OCI-M1 (cell line): ENCODE measurements around the gene TSPOAP1.
A peak's percentile ranks its signal among the peaks of the same experiment; 100 is the strongest.

Experiments
- DNase-seq: peaks from one replicate; lab custom pipeline; 2025; lab: John Stamatoyannopoulos, UW

TSPOAP1 gene

DNA sequence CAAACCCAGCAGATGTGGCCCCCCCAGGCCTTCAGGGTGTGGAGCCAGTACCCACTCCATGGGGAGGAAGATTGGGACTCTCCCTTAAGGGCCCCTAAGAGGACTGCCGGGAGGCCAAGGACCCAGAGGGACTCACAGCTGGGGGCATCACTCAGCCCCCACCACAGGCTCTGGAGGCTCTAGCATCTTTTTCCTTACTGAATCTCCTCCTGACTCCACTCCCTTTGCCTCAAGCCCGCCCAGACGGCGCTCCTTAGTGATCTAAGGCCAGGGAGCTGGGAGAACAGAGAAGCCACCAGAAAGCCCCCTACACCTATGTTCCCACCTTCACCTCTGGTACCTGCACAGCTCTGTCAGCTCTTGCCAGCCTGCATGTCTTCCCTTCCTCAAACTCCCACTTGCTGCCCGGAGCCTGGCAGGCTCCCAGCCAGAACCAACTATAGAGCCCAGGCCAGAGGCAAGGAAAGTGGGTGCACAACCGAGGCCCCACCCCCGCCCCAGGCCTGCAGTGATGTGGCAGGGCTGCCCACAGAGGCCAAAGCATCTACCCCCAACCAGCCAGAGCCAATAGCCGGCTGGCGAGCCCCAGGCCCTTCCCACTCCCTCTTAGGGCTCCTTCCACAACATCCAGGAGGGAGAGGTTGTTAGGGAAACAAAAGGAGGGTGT lies 25.5 kb downstream of the TSPOAP1 start:
- DNase-seq, result no peak

DNA sequence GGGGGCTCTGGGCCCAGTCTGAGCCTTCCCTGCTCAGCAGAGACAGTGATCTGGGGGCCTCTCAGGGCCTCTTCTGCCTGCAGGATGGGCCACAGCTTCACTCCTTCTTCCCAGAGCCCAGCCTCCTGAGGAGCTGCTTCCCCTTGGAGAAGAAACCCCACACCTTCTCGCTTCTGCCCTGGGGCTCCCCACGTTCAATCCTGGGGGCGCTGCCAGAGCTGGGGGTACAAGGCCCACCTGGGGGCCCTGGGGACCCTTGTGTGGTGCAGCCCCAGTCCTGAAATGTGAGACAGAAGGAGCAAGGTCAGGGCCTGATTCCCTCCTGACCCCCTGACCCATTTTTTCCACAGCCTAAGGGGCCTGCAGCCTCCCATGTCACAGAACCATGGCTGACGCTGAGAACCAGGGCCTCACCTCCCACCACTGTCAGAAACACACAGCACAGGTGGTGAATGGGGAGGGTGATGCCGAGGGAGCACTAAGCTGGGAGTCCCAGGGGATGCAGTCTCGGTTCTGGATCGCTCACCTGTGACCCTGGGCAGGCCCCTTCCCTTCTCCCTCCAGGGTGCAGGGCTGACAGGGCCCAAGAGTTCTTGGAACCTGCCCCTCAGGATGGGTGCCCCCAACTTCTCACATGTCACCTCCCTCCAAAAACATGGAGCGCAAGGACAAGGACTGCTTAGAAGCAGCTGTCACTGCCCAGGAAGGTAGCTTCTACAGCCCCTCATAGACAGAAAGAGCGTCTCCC lies 26.2 kb downstream of the TSPOAP1 start:
- no peak for DNase-seq

DNA sequence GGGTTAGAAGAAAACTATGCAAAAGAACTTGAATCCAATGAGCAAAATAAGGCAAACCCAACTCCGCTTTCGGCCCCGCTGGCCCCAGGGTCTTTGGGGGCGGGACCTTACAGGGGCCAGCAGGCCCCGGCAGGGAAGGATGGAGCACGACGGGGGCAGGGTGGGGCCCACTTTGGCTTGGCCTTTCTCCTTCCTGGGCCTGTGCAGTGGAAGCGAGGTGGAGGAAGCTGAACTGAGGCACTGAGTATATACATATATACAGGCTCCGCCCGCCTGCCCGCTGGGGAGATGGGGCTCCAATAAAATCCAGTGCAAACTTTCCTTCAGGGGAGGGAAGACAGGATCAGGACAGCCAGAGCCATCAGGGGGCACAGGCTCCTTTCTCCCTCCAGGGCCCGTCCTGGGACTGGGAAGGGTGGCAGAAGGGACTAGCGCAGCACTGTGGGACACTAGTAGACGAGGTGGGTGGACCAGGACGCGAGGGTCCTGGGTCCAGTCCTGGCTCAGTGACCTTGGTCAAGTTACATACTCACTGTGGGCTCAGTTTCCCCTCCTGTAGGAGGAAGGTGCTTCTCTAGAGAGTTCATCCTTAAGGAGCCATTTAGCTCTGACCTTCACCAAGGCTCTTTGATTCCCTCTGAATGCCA lies 27.0 kb downstream of the TSPOAP1 start:
- no peak for DNase-seq

DNA sequence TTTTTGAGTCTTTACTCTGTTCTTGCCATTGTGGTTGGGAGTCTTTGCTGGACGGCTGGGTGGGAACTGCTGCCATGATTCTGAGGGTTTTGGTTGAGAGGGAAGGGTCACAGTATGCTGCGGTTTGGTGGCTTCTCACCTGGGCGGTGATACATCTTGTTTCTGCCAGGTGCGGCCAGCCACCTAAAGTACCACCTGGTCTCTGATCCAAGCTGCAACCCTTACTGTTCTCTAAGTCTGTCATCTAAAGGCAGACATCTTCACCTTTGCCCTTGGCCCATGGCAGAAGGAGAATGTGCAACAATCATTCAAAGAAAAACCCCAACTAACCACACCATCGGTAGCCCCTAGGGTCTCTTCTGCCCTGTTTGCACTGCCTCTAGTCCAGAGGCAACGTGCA lies 28.3 kb downstream of the TSPOAP1 start:
- DNase-seq, result no peak

DNA sequence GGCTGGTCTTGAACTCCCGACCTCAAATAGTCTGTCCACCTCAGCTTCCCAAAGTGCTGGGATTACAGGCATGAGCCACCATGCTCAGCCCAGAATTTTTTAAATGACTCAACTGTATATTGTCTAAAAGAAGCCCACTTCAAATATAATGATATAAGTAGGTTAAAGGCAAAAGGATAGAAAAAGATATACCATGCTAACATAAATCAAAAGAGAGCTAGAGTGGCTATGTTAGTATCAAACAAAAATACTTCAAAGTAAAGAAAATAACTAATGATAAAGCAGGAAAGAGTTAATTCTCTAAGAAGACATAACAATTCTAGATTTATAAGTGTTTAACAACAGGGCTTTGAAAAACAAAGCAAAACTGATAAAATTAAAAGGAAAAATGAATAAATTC lies 34.6 kb downstream of the TSPOAP1 start:
- no peak for DNase-seq

DNA sequence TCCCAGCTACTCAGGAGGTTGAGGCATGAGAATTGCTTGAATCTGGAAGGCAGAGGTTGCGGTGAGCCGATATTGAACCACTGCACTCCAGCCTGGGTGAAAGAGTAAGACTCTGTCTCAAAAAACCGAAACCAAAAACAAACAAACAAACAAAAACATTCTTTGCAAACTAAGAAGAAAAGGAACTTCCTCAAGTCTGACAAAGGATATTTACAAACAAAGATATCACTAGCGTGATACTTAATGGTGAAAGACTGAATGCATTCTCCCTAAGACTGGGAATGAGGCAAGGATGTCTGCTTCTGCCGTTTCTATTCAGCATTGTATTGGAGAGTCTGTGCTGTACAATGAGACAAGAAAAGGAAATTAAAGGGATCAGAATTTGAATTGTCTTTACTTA lies 37.3 kb downstream of the TSPOAP1 start:
- no peak for DNase-seq

DNA sequence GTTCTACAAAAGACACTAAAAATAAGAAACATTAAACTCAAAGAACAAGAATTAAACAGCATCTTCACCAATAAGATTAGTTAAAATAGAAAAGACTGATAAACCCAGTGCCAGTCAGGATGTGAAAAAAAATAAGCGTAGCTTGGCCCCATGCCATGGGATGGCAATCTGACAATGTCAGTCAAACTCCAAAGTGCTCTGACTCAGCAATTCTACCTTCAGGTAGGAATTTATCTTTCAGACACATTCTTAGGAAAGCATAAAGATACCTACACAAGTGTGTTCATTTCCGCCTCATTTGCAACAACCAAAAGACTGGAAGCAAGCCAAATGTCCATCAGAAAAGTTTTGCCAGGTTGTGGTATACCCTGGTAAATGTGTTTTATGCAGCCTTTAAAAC lies 38.7 kb downstream of the TSPOAP1 start:
- peak; percentile 24 for DNase-seq

DNA sequence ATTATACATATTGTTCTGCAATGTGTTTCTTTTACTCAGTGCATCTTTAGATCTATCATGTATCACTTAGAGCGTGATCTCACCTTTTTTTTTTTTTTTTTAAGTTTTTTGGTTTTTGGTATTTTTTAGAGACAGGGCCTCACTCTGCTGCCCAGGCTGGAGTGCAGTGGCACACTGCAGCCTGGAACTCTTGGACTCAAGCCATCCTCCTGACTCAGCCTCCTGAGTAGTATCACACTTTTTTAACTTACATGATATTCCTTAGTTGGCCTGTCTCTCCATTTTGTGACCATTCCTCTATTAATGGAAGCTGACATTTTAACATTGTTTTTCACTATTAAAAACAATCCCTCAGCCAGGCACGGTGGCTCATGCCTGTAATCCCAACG lies 43.2 kb downstream of the TSPOAP1 start:
- no peak for DNase-seq

DNA sequence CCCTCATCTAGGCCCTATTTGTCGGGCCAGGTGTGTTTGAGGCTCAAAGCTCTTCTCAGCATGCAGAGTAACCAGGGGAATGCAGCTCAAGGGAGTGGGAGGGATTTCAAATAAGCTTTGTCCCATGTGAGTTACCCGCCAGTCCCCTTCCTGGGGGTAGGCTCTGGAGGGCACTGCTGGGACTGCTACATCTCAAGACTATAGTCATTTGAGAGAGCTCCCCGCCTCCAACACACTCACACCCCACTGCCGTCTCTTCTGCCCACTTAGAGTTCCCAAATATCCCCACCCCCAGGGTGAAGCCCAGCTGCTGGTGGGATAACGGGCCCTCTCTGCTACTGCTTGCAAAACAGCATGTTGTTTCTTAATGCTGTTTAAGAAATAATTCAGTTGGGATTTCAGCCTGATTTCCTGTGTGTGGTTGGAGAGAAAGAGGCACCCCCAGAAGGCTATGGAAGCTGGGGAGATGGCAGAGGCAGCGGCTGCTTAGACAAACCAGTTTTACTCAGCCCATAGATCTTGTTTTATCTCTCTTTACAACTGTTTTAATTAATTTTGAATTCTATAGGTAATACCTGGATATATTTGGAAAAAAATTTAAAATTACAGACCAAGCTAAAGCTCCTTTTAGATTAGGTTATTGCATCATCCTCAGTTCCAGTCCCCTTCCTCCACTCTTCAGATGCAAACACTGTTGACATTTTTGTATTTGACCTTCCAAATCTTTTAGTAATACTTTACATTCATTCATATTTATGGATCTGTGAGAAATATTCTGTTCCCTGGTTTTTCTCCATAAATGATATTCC lies 43.8 kb downstream of the TSPOAP1 start:
- DNase-seq, result peak; percentile 26

DNA sequence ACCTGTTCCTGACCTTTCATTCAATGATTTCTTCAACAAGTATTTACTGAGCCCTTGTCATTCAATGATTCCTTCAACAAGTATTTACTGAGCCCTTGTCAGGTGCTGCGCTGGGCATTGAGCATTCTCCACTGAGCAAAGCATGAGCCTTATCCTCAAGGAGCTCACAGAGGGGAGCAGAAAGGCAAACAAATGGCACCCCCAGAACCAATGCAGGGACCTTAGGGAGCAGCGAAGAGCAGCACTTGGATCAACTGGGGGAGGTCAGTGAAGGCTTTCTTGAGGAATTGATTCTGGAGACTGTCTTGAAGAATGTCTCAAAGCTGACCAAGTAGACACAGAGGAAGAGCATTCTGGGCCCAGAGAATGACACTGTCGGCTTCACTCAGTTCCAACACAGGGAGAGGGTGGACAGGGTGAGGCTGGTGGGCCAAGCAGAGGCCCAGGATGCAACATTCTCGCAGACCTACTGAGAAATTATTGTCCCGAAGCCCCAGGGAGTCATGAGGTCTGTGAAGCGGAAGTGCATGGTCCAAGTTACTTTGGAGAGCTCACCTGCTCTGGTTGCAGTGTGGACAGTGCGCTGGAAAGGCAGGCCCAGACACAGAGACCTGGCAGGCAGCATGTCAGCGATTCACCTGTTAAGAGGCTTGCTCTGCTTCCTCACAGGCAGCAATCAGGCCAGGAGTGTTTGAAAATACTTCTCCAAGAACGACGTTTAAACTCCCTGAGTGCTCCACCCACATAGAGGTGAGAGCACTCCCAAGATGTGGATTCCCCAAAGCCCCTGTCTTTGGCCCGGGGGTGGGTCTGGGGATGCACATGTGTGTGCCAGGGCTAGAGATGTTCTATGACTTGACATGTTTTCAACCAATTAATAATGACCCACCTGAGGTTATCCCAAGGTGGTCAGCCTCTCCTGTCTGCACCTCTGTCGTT lies 44.7 kb downstream of the TSPOAP1 start:
- no peak for DNase-seq

DNA sequence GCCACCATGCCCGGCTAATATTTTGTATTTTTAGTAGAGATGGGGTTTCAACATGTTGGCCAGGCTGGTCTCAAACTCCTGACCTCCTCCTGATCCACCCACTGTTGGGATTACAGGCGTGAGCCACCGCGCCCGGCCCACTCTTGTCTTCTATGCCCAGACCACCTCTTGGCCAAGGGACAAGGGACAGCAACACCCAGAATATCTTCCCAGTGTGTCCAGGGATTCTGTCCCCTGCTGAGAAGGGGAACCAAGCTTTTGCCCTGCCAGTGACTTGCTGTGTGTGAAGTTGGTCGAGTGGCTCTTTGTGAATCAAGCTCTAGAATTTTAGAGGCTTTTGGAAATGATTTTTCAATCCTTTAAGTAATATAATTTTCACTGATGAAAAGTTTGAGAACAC lies 46.2 kb downstream of the TSPOAP1 start:
- no peak for DNase-seq

DNA sequence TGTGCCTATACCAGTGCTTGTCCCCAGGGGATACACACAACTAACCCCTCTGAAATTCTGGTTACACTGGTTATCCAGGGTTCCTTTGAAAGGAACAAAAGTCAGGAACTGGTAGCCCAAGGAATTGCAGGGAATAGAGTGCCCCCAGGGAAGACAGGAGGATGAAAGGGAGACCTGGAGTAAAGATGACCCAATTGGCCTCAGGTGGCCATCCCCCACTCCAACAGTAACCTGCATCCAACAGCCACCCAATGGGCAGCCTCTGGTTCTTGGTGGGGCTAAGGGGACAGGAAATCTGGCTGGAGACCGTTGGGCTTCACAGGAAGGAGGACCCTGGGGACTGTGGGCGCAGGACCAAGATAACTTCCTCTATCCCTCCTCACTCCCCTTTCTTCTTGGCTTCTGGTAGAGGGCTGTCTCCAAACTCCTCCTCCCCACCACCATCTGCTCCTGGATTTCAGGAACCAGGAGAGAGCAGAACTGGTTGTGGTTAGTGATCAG lies 47.0 kb downstream of the TSPOAP1 start:
- peak; percentile 34 for DNase-seq

DNA sequence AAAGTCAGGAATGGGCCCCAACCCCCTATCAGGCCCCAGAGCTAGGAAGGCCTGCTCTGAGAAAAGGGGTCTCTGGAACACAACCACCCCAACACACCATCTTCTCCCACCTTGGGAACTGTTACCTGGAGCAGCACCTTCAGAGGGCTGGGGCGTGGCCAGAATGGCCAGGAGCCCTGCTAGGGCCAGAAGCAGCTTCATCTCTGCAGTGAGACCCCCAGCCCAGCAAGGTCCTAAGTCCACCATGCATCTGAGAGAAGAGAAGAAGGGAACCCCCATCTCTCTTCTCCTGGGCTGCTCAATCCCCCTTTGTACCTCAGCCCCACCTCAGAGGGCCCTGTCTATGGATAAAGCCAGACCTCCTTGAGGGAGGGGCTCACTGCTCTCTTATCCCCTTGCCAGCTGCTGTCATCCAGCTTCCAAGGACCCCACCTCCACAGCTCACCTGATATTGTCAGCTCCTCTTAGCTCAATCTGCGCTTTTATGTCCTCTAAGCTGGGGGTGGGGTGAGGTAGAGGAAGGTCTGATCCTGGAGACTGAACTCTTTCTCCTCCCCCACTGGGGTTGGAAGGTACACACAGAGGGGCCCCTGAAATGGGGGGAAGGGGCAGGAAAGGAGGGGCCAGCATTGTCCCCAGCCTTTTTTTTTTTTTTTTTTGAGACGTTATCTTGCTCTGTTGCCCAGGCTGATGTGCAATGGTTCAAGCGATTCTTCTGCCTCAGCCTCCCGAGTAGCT lies 47.9 kb downstream of the TSPOAP1 start, which contains the start of gene MPO:
Gene MPO (minus strand): TSS at position 456 of the 738 bp plus-strand sequence. CDS start 177 bp downstream, at position 279.
- DNase-seq, result no peak

DNA sequence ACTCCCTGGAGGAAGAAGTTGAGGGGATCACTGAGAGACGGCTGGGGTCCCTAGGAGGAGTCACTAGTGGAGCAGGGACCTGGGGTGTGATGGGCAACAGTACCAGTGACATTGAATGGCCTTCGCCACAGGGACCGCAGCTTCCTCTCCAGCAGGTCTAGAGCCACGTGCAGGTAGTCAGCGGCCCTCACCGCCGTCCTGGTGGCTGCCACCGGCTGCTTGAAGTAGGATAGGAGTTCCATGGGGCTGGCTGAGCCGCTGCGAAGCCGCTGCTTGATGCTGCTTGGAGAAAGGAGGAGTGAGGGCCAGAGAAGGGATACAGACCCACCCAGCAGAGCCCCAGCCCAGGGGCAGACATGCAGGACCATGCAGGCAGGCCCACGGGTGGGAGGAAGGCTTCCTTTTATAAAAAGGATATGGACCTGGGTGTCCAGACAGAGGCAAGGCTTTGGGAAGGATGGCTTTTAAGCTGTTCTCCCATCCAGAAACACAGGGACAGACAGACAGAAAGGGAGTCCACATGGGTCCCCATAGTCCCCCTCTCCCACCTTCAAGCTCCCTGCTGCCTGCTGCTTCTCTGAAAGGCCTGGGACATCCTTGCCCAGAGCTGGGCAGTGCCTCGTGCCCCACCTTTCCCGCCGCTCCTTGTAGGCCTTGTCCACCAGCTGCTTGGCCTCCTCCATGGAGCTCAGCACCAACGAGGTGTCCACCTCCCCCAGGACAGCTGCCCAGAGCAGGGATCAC lies 48.7 kb downstream of the TSPOAP1 start:
- DNase-seq, result no peak

DNA sequence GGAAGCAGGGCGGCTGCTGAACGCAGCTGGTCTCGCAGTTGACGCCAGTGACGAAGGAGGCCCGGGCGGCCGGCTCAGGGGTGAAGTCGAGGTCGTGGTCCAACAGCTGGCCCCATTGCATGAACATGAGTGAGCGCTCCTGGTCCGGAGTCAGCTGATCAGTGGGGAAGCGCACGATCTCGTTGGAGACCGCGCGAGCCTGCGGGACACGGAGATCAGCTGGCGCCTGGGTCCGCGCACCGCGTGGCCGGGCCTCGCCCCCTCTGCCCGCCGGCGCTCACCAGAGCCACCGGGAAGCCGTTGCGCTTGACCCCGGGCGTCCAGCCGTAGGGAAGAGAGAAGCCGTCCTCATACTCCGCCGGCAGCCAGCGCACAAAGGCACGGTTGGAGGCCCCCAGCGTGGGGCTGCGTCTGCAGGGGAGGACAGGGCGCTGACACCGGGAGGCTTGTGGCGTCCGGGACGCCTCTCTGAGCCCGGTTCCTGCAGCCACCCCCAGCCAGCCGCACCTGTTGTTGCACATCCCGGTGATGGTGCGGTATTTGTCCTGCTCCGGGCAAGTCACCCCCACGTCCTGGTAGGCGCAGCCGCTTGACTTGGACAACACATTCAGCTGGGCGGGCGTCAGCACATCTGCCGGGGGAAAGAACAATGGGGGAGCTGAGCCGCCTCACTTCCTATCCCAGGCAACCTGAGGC lies 49.4 kb downstream of the TSPOAP1 start:
- no peak for DNase-seq

DNA sequence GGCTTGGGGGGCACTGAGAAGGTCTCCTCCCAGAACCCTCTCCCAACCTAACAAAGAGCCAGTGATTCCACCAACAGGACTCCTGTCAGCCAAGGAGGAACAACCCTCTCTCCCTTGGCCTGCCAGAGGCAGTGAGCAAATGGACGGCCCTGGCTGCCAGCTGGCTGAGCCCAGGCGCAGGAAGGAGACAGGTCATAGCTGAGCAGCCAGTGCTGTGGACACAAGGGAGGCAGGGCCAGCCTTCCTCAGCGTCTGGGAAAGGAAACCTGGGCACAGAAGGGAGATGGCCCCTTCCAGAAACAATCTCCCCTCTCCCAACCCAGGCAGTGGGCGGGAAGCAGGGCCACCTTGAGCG lies 50.0 kb downstream of the TSPOAP1 start:
- DNase-seq, result no peak

DNA sequence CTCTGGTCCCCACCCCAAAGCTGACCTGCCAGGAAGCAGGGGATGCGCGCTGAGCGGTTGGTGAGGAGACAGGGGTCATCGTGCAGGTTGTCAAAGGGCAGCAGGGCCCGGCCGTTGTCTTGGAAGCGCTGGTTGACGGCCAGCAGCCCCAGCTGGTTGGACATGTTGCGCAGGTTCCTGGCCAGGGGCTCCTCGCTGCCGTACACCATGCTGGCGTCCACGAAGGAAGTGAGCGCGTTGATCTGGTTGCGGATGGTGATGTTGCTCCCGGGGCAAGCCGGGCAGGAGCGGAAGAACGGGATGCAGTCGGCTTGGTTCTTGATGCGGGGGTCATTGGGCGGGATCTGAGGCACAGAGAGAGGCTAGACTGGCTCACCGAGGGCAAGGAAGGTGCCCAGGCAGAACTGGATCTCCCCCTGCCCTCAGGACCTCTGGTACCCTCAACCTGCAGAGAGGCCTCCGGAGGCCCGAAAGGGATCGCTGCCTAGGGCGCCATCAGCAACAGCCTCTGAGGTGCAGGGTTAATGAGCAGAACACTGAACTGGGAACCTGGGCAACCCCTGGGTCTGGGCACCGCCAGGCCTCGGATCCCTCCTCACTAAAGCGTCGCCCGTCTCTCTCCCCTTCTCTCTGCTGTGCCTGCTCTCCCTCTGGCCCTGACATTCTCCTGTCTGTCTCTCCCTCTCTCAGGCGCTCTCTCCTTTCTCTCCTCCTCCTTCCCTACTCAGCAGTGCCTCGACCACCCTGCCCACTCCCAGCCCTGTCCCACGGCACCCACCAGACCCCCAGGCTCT lies 50.6 kb downstream of the TSPOAP1 start:
- DNase-seq, result no peak

DNA sequence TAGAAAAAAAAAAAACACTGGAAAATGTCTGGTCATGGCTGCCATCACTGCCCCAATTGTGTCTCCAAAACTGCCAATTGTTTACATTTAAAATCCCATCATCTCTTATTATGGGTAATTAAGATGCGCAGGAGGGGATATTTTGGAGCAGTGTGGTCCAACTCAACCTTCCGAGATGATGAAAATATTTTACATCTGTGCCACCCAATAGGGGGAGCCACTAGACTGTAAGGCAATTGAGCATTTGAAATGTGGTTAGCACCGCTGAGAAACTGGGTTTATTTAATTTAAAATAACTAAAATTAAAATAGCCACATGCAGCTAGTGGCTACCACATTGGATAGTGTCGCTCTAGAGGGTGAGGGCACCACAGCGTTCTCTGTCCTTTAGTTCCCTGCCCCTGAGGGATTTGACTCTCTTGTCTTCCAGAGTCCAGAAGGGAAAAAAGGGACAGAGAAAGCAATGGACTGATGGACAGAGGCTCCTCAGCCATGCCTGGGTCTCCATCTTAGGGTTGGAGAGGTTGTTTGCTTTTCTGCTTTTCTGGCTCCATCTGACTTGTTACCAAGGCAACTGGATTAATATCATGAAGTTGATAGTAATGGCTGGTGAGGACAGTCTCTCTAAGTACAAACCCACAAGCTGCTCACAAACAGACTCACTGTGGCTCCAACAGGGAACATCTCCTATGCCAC lies 51.3 kb downstream of the TSPOAP1 start:
- peak; percentile 64 for DNase-seq
